HepG2 (cell line): ENCODE results near the gene ITPR1. TPM values are rescaled to one million over a fixed set of nuclear protein-coding genes. Genes with fewer than 3 reads are reported as not detected.

Experiments
- ATAD3A ChIP-seq: sonication (generic); formaldehyde crosslinking; IDR thresholded peaks from 2 replicates; pipeline ENCODE4 v1.4.0; 2020; ENCODE audit warnings: missing genetic modification reagents
- ATF7-NPFF ChIP-seq: sonication (generic); formaldehyde crosslinking; IDR thresholded peaks from 2 replicates; pipeline ENCODE4 v1.8.1; 2023; ENCODE audit warnings: mild to moderate bottlenecking, low read depth, missing genetic modification reagents, moderate library complexity
- CBX5 ChIP-seq: sonication (generic); formaldehyde crosslinking; IDR thresholded peaks from 2 replicates; pipeline ENCODE4 v1.4.0; 2020; ENCODE audit warnings: missing genetic modification reagents, borderline replicate concordance
- CHD2 ChIP-seq: IDR thresholded peaks from 2 replicates; pipeline ENCODE4 v1.6.1; 2011; ENCODE audit warnings: low read depth, low read length, improper control_type of control experiment
- FUBP1 ChIP-seq: sonication (generic); formaldehyde crosslinking; IDR thresholded peaks from 2 replicates; pipeline ENCODE4 v1.5.1; 2020; ENCODE audit warnings: missing genetic modification reagents, mild to moderate bottlenecking, borderline replicate concordance
- GABPB1 ChIP-seq: IDR thresholded peaks from 2 replicates; pipeline ENCODE4 v1.6.1; 2016; ENCODE audit warnings: mild to moderate bottlenecking, missing genetic modification reagents, moderate library complexity, missing compliant biosample characterization
- HOMEZ ChIP-seq: IDR thresholded peaks from 2 replicates; pipeline ENCODE4 v1.6.1; 2016; ENCODE audit warnings: low read depth
- JUN ChIP-seq: sonication (generic); formaldehyde crosslinking; IDR thresholded peaks from 2 replicates; pipeline ENCODE4 v1.4.0; 2020; ENCODE audit warnings: mild to moderate bottlenecking, missing genetic modification reagents
- MBD4 ChIP-seq: IDR thresholded peaks from 2 replicates; pipeline ENCODE4 v1.6.1; 2012; ENCODE audit warnings: low read length, inconsistent platforms, borderline replicate concordance
- MTA1 ChIP-seq: sonication (generic); formaldehyde crosslinking; IDR thresholded peaks from 2 replicates; pipeline ENCODE4 v1.4.0; 2020; ENCODE audit warnings: missing genetic modification reagents, mild to moderate bottlenecking, borderline replicate concordance
- MTF2 ChIP-seq: sonication (generic); formaldehyde crosslinking; IDR thresholded peaks from 2 replicates; pipeline ENCODE4 v1.5.0; 2020; ENCODE audit warnings: missing genetic modification reagents, borderline replicate concordance
- NCOR1 ChIP-seq: fragments of 200-600 bp; sonication (generic); IDR thresholded peaks from 2 replicates; pipeline ENCODE4 v1.7.0; 2017; ENCODE audit warnings: antibody characterized with exemption, low read length, borderline replicate concordance
- NR2F6 ChIP-seq, 2 experiments: IDR thresholded peaks; 2 replicates each; pipeline ENCODE4 v1.6.1; 2016; ENCODE audit warnings: antibody characterized with exemption in 1 of 2, mild to moderate bottlenecking in 1 of 2
- PLRG1 ChIP-seq: fragments of 450-650 bp; conservative IDR thresholded peaks from 2 replicates; pipeline ENCODE4 v1.6.1; 2016
- POLR2G ChIP-seq: fragments of 200-400 bp; formaldehyde crosslinking; IDR thresholded peaks from 2 replicates; pipeline ENCODE4 v1.6.1; 2018; ENCODE audit warnings: mild to moderate bottlenecking, low read depth, low read length, moderate library complexity
- RAD21 ChIP-seq: fragments of 450-650 bp; formaldehyde crosslinking; IDR thresholded peaks from 2 replicates; pipeline ENCODE4 v1.5.0; 2020; ENCODE audit warnings: mild to moderate bottlenecking
- RBFOX2 ChIP-seq: fragments of 200-400 bp; formaldehyde crosslinking; IDR thresholded peaks from 2 replicates; pipeline ENCODE4 v1.6.1; 2017; ENCODE audit warnings: low read depth, mild to moderate bottlenecking, low read length
- RNF2 ChIP-seq: fragments of 450-650 bp; conservative IDR thresholded peaks from 2 replicates; pipeline ENCODE4 v1.6.1; 2016; ENCODE audit warnings: low read depth
- SP2 ChIP-seq: sonication (generic); formaldehyde crosslinking; IDR thresholded peaks from 2 replicates; pipeline ENCODE4 v1.5.1; 2020; ENCODE audit warnings: mild to moderate bottlenecking, missing genetic modification reagents
- TCF12 ChIP-seq, 2 experiments: fragments of 450-650 bp in 1 of 2; sonication (generic) in 1 of 2; formaldehyde crosslinking in 1 of 2; IDR thresholded peaks; 2 replicates each; pipeline versions ENCODE4 v1.6.1 to v1.8.0; 2017 to 2022; ENCODE audit warnings: antibody characterized with exemption in 1 of 2, mild to moderate bottlenecking in 1 of 2, missing genetic modification reagents in 1 of 2, moderate library complexity in 1 of 2
- TOPORS ChIP-seq: sonication (generic); formaldehyde crosslinking; IDR thresholded peaks from 2 replicates; pipeline ENCODE4 v1.8.0; 2023; ENCODE audit warnings: mild to moderate bottlenecking, missing genetic modification reagents
- ZNF329 ChIP-seq: sonication (generic); formaldehyde crosslinking; IDR thresholded peaks from 2 replicates; pipeline ENCODE4 v1.9.0; 2021; ENCODE audit warnings: low read depth, mild to moderate bottlenecking, missing genetic modification reagents
- ZNF331 ChIP-seq: sonication (generic); formaldehyde crosslinking; IDR thresholded peaks from 2 replicates; pipeline ENCODE4 v1.4.0; 2020; ENCODE audit warnings: missing genetic modification reagents
- ZNF556 ChIP-seq: sonication (generic); formaldehyde crosslinking; IDR thresholded peaks from 2 replicates; pipeline ENCODE4 v1.4.0; 2020; ENCODE audit warnings: mild to moderate bottlenecking, missing genetic modification reagents, borderline replicate concordance
- ZNF558 ChIP-seq: sonication (generic); formaldehyde crosslinking; IDR thresholded peaks from 2 replicates; pipeline ENCODE4 v1.9.0; 2022; ENCODE audit warnings: mild to moderate bottlenecking, missing genetic modification reagents, borderline replicate concordance
- ZNF761 ChIP-seq: sonication (generic); formaldehyde crosslinking; conservative IDR thresholded peaks from 2 replicates; pipeline ENCODE4 v1.4.0; 2020; ENCODE audit warnings: mild to moderate bottlenecking, missing genetic modification reagents
- ZNF773 ChIP-seq: sonication (generic); formaldehyde crosslinking; IDR thresholded peaks from 2 replicates; pipeline ENCODE4 v1.4.0; 2020; ENCODE audit warnings: missing genetic modification reagents, borderline replicate concordance
- ZNF781 ChIP-seq: sonication (generic); formaldehyde crosslinking; IDR thresholded peaks from 2 replicates; pipeline ENCODE4 v1.5.1; 2020; ENCODE audit warnings: borderline replicate concordance, mild to moderate bottlenecking, missing genetic modification reagents; ENCODE audit errors: not compliant biosample characterization
- polyA plus RNA-seq, 8 experiments: library from polyadenylated mRNA; depleted of rRNA in 3 of 8; stranded (reverse) in 7 of 8; unstranded in 1 of 8; fragments of >200 nt; fragmentation: Illumina TruSeq in 4 of 8; extraction: Trizol in 4 of 8; gene quantifications; 2 replicates each; pipeline versions ENCODE4 v1.2.1 to v1.2.3, GENCODE V29; 2011 to 2016; ENCODE audit warnings: low read depth in 4 of 8, missing spikeins in 1 of 8, mixed read lengths in 1 of 8; ENCODE audit not compliant: insufficient read depth in 1 of 8
- total RNA-seq, 5 experiments: library from RNA; depleted of rRNA; stranded (reverse); fragments of >200 nt; fragmentation: Illumina TruSeq; extraction: Trizol; gene quantifications; 2 replicates each; pipeline ENCODE4 v1.2.3, GENCODE V29; 2016; ENCODE audit warnings: low read depth in 1 of 5

Gene ITPR1
- total and polyA plus RNA-seq, 2 of the 13 experiments (the other 11 are each of a cell fraction or from before 2014, with no cell fraction given) = 10.0 to 11.4 TPM

- TF ChIP-seq FUBP1 (no peak), RAD21 (CRISPR knock-in tag) (peak; percentile 68), MTF2 (CRISPR knock-in tag) (no peak), POLR2G (peak; percentile 92), SP2 (CRISPR knock-in tag) (no peak), TCF12 (IDR thresholded peaks at IDR 0.05) (no peak), TCF12 (CRISPR knock-in tag; IDR thresholded peaks at IDR 0.05) (no peak), CHD2 (0 out of 2 replicates have a peak, but pooled peaks have one; percentile 19), ZNF331 (peak; percentile 94), PLRG1 (no peak), RNF2 (0 out of 2 replicates have a peak, but pooled peaks have one; percentile 76), ZNF558 (peak; percentile 54; the same call in 1 of the 2 replicates), MTA1 (CRISPR knock-in tag) (peak; percentile 90; the same call in 1 of the 2 replicates), CBX5 (CRISPR knock-in tag) (peak; percentile 69; the same call in 1 of the 2 replicates), ZNF329 (CRISPR knock-in tag) (peak; percentile 51; the same call in 1 of the 2 replicates), NR2F6 (IDR thresholded peaks at IDR 0.05) (no peak), NR2F6 (CRISPR knock-in tag; IDR thresholded peaks at IDR 0.05) (no peak), RBFOX2 (peak; percentile 93), JUN (CRISPR knock-in tag) (0 out of 2 replicates have a peak, but pooled peaks have one; percentile 16), HOMEZ (peak; percentile 31; the same call in 1 of the 2 replicates), ZNF761 (peak; percentile 88; the same call in 1 of the 2 replicates), ATF7-NPFF (CRISPR knock-in tag) (peak; percentile 87; the same call in 1 of the 2 replicates), GABPB1 (CRISPR knock-in tag) (peak; percentile 88), TOPORS (CRISPR knock-in tag) (no peak), ATAD3A (CRISPR knock-in tag) (no peak), ZNF773 (CRISPR knock-in tag) (peak; percentile 74; the same call in 1 of the 2 replicates), ZNF556 (no peak; the same call in none of the 2 replicates), NCOR1 (no peak; the same call in 1 of the 2 replicates), MBD4 (no peak), ZNF781 (CRISPR knock-in tag) (peak; percentile 83)
Measured at GRCh38 chr3:4466741-4467521, 26.2 kb upstream of the ITPR1 start, which contains the start of gene SUMF1 (continued).
